A549 treated with AZD2906 at 1 μM for 4 hours (cell line): ENCODE measurements around the gene TMEM164. TPM values are rescaled to one million over a fixed set of nuclear protein-coding genes. Genes with fewer than 3 reads are reported as not detected.

ENCODE experiments used
- total RNA-seq: library from RNA; stranded (reverse); fragments of 200-300 nt; extraction: Qiagen RNA extraction; gene quantifications from 5 replicates; pipeline ENCODE4 v1.2.3, GENCODE V29; 2022

Gene TMEM164
- total RNA-seq, result 82.6 to 94.7 TPM (median 89.9 TPM) in 5 replicates

GRCh38 chrX:110002300-110003166 is at the start of gene TMEM164:
TMEM164 (plus strand) TSS chrX:110003114; CDS start chrX:110003775, 661 bp downstream.

